Measurements from ENCODE around the gene NRIP3.
"Not testable (repeated sequence)": the region's sequence is repeated elsewhere in the genome, so short reads cannot be mapped to it uniquely, and the experiment has no call there.

NRIP3 gene

GRCh38 chr11:9015677-9016076 lies 11.9 kb upstream of the NRIP3 start:
- peak; percentile 49 for DNase-seq

- no peak for DNase-seq
Observed at GRCh38 chr11:9014826-9015225, 11.0 kb upstream of the NRIP3 start.

- DNase-seq: no peak
Observed at GRCh38 chr11:9013373-9013772, 9.6 kb upstream of the NRIP3 start.

- DNase-seq: not testable (repeated sequence)
Observed at GRCh38 chr11:9009538-9009937, 5.7 kb upstream of the NRIP3 start.

- DNase-seq: no peak
Observed at GRCh38 chr11:9008661-9009060, 4.9 kb upstream of the NRIP3 start.

- no peak for DNase-seq
Observed at GRCh38 chr11:9008011-9008550, 4.3 kb upstream of the NRIP3 start.

GRCh38 chr11:9005087-9005486 lies 1.3 kb upstream of the NRIP3 start:
- no peak for DNase-seq

GRCh38 chr11:9004183-9004926 lies 554 bp upstream of the NRIP3 start:
- peak; percentile 31 for DNase-seq

GRCh38 chr11:9002920-9003572 lies 755 bp downstream of the NRIP3 start:
- peak; percentile 23 for DNase-seq

GRCh38 chr11:9001736-9002135 lies 2.1 kb downstream of the NRIP3 start:
- peak; percentile 18 for DNase-seq

GRCh38 chr11:8998017-8998416 lies 5.8 kb downstream of the NRIP3 start:
- DNase-seq: no peak

- no peak for DNase-seq
Observed at GRCh38 chr11:8997451-8997850, 6.3 kb downstream of the NRIP3 start.

- no peak for DNase-seq
Observed at GRCh38 chr11:8989453-8989852, 14.3 kb downstream of the NRIP3 start.

GRCh38 chr11:8988329-8989234 lies 15.2 kb downstream of the NRIP3 start:
- no peak for DNase-seq

GRCh38 chr11:8987446-8987845 lies 16.4 kb downstream of the NRIP3 start:
- no peak for DNase-seq

GRCh38 chr11:8986772-8987171 lies 17.0 kb downstream of the NRIP3 start:
- not testable (repeated sequence) for DNase-seq

- no peak for DNase-seq
Observed at GRCh38 chr11:8985462-8985861, 18.3 kb downstream of the NRIP3 start.

- no peak for DNase-seq
Observed at GRCh38 chr11:8983552-8983951, 20.2 kb downstream of the NRIP3 start.

- DNase-seq: no peak
Observed at GRCh38 chr11:8980485-8980884, 23.3 kb downstream of the NRIP3 start.

GRCh38 chr11:8979365-8979764 lies 24.4 kb downstream of the NRIP3 start:
- DNase-seq: not testable (repeated sequence)

- DNase-seq: no peak
Observed at GRCh38 chr11:8973121-8973520, 30.7 kb downstream of the NRIP3 start.

GRCh38 chr11:8971924-8972316 lies 31.9 kb downstream of the NRIP3 start:
- DNase-seq: no peak

- DNase-seq: no peak
Observed at GRCh38 chr11:8971196-8971923, 32.4 kb downstream of the NRIP3 start.

All from activated CD8-positive, alpha-beta memory T cell treated with anti-CD3 and anti-CD28 coated beads, Interleukin-2, amount 50 U/mL, for 4 hours (primary cell).